Lung (tissue), 12 donors: ENCODE results near the gene LONP2. TPM values are rescaled to one million over a fixed set of nuclear protein-coding genes. Genes with fewer than 3 reads are reported as not detected.

Source experiments
- ATAC-seq: fragments of 200-7000 bp; cut with Tn5 transposase; one replicate; pipeline ENCODE4 v1.9.1; 2020; ENCODE audit warnings: moderate number of reproducible peaks; ENCODE audit not compliant: insufficient read depth, low FRiP score
- DNase-seq, 3 donors: peaks; one replicate each; pipeline ENCODE4 v3.0.0-alpha.2; 2013 to 2017
- H3K27ac ChIP-seq, 2 donors: one replicate each; pipeline ENCODE4 v1.5.1; 2013; ENCODE audit warnings: mild to moderate bottlenecking in 2 of 2, moderate library complexity in 2 of 2, control low read depth in 1 of 2, inconsistent platforms in 1 of 2, low read depth in 1 of 2, low read length in 1 of 2
- H3K27me3 ChIP-seq, 3 donors: one replicate each; pipeline ENCODE4 v1.5.1; 2013; ENCODE audit warnings: low read length in 2 of 3; ENCODE audit not compliant: control insufficient read depth in 3 of 3, insufficient read depth in 3 of 3
- H3K36me3 ChIP-seq, 4 donors: one replicate each; pipeline ENCODE4 v1.5.1; 2013; ENCODE audit warnings: low read length in 4 of 4, mild to moderate bottlenecking in 1 of 4, moderate library complexity in 1 of 4; ENCODE audit not compliant: control insufficient read depth in 4 of 4, insufficient read depth in 4 of 4
- H3K4me1 ChIP-seq, 5 donors: one replicate each; pipeline ENCODE4 v1.5.1; 2013; ENCODE audit warnings: low read length in 5 of 5, mild to moderate bottlenecking in 2 of 5, moderate library complexity in 1 of 5; ENCODE audit not compliant: control insufficient read depth in 5 of 5, insufficient read depth in 5 of 5
- H3K4me3 ChIP-seq: one replicate; pipeline ENCODE4 v1.5.1; 2013; ENCODE audit warnings: mild to moderate bottlenecking, control low read depth, moderate library complexity
- H3K9ac ChIP-seq, 2 donors: one replicate each; pipeline ENCODE4 v1.5.1; 2013; ENCODE audit warnings: low read length in 2 of 2, control low read depth in 1 of 2; ENCODE audit not compliant: insufficient read depth in 1 of 2
- H3K9me3 ChIP-seq, 4 donors: one replicate each; pipeline ENCODE4 v1.5.1; 2013; ENCODE audit warnings: low read length in 3 of 4, mild to moderate bottlenecking in 1 of 4, moderate library complexity in 1 of 4; ENCODE audit not compliant: control insufficient read depth in 4 of 4, insufficient read depth in 3 of 4
- CTCF ChIP-seq: IDR thresholded peaks from 2 replicates; pipeline ENCODE4 v1.5.1; 2012; ENCODE audit warnings: mild to moderate bottlenecking; ENCODE audit errors: control extremely low read depth, extremely low read depth
- WGBS, 2 donors: extraction: QIAGEN DNeasy Blood & Tissue Kit; methylation state at CpG; one replicate each; pipeline ENCODE4 v1.1.7; 2013; 5-methylcytosine and 5-hydroxymethylcytosine counted together
- polyA plus RNA-seq, 2 donors: library from polyadenylated mRNA; stranded (reverse); fragments of 200-250 nt; gene quantifications; one replicate each; pipeline ENCODE4 v1.2.1, GENCODE V29; 2013
- total RNA-seq, 2 donors: library from RNA; depleted of rRNA in 1 of 2; stranded (reverse); fragments of >200 nt in 1 of 2; gene quantifications; one replicate each; pipeline ENCODE4 v1.2.1, GENCODE V29; 2014 to 2021
- donor health status: control.
- donor health status: control.
- donor health status: Bipolar disorder and iron deficiency.
- donor health status: healthy.
- donor health status: DM: yes; HTN: yes; CAD: no.

LONP2 gene
- total and polyA plus RNA-seq, 4 donors: 20.7 to 81.5 (median 46.1) TPM

DNA sequence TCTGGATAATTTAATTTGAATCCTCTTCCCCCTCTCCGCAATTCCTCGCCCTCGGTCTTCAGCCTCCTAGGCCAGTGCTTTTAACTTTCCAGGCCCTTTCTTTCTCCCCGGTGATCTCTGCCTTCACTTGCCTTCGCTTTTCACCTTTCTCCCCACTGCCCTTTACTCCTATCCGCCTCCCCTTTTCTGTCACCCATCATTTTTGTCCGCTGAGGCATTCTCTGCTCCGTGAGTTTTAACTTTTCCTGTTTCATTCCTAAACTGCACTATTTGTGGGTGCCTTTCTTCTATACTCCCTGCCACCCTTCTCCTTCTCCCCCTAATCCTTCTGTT, 729 bp downstream of the LONP2 start:
- H3K4me3 ChIP-seq: peak overlapping the region; percentile 99
- H3K9ac ChIP-seq: peak overlapping the region; percentile 83 to 95
- peaks cover 4 to 25% (median 13%) of the 10 kb centered on the region in 5 donors for H3K4me1 ChIP-seq
- DNase-seq (no peak), ATAC-seq (no peak)
- 4 to 11% methylated on average over 8 of the region's 8 CpGs for WGBS, 2 donors
- H3K9me3 ChIP-seq: no peaks in the 10 kb centered on the region
- peak overlapping the region; percentile 82 to 97 for H3K27ac ChIP-seq
- H3K27me3 ChIP-seq: no peaks in the 10 kb centered on the region
- peaks cover 0 to 2% (median 0%) of the 10 kb centered on the region in 4 donors for H3K36me3 ChIP-seq
- no peak for TF ChIP-seq CTCF

DNA sequence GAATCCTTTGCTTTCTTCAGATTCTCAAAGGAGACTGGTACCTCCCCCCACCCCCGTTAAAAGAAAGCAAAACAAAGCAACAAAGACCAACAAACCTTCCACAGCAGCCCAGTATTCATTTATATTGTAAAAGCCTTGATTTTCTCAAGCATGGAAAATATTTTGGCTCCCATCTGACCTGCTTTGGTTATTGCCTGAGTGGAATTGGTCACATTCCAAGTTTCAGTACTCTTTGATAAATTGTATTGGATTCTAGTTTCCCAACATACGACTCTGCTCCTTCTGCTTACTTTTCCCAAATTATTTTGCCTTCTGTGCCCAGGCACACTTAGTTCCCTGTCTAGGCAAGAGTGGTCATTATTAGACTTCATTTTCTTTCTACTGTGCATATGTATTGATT, 2.0 kb downstream of the LONP2 start:
- no peaks in the 10 kb centered on the region for H3K27me3 ChIP-seq
- H3K4me3 ChIP-seq: no peak overlapping the region
- peak overlapping the region in 1 of 2 donors; percentile 14 for H3K9ac ChIP-seq
- DNase-seq: peak in 1 of 3 donors; percentile 38
- H3K4me1 ChIP-seq: peaks cover 4 to 25% (median 13%) of the 10 kb centered on the region in 5 donors
- H3K27ac ChIP-seq: no peak overlapping the region
- 44 to 71% methylated on average over 2 of the region's 2 CpGs for WGBS, 2 donors
- no peaks in the 10 kb centered on the region for H3K9me3 ChIP-seq
- TF ChIP-seq CTCF: no peak
- peaks cover 0 to 2% (median 0%) of the 10 kb centered on the region in 4 donors for H3K36me3 ChIP-seq
- ATAC-seq: no peak

DNA sequence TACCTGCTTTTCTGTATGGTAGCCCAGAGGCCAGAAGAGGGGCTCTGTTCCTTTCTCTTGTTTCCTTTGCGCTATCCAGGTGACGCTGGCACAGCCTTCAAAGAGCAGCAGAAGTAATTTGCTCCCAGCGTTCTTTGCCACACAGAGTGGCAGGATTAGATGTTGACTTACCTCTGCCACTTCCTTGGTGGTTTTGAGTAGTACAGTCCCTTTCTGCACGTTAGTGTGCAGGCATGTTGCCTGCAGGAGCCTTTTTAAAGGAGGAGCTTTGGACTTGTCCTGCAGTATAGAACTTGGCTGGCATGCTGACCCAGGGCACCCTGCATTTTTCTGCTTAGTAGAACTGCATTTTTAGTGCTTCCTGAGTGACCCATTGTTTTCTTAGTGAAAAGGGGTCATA, 3.2 kb downstream of the LONP2 start, which contains the start of gene ABCC11:
Gene ABCC11, minus strand, starts transcription at position 229 of the 400 bp plus-strand sequence. CDS start 15,618 bp downstream, outside the sequence.
- Histone ChIP-seq H3K27me3 (no peaks in the 10 kb centered on the region), H3K4me3 (no peak within 1 kb of the TSS), H3K27ac (no peak within 1 kb of the TSS), H3K9ac (peak within 1 kb of the TSS in 1 of 2 donors; percentile 3), H3K4me1 (peaks cover 6 to 25% (median 13%) of the 10 kb centered on the region in 5 donors), H3K9me3 (no peaks in the 10 kb centered on the region), H3K36me3 (peaks cover 0 to 5% (median under 1%) of the 10 kb centered on the region in 4 donors)
- DNase-seq (no peak), ATAC-seq (no peak)
- no peak for TF ChIP-seq CTCF
- WGBS, 2 donors: 37 to 48% methylated on average over 4 of the region's 4 CpGs
